Measurements from ENCODE around the gene KDSR.

DNA sequence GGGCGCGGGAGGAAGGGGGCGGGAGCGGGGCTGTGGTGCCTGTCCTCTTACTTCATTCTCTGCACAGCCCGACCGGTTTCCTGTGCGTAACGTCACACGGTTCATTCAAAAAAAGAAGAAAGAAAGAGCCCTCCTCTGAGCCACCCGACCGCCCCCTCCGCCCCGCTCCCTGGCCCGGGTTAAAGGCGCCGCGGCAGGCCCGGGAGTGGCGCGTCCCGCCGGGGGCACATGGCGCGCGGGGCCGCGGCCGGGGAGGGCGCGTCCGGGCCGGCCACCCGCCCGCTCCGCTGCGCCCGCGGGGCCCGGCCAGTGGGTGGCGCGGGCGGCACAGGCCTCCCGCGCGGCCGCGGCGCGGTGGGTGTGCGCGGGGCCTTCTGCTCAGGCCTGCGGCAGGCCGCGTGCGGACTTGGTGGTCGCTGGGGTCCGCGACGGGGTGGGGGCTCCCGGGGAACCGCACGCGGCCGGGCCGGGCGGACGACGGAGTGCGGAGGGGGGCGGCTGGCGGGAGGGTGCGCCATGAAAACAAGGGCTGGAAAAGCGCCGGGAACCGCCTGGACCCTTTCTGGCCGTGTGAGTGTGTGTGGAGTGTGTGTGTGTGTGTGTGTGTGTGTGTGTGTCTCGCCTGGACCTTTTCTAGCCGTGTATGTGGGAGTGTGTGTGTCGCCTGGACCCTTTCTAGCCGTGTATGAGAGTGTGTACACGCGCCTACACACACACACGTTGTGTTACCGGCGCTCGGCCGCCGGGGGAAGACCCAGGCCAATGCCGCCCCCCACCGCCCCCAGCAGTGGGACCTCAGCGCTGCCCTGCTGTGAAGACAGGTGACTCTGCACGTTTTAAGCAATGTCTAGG lies 46.7 kb downstream of the KDSR start:
- TF ChIP-seq SP1 (IDR thresholded peaks at IDR 0.05) (no peak), NFRKB (IDR thresholded peaks at IDR 0.05) (no peak), FOXA1 (IDR thresholded peaks at IDR 0.05) (no peak), LEF1 (IDR thresholded peaks at IDR 0.05; ENCODE audit: borderline replicate concordance) (no peak), ELF4 (IDR thresholded peaks at IDR 0.05) (no peak), CTBP1 (IDR thresholded peaks at IDR 0.05; ENCODE audit: borderline replicate concordance) (no peak), TARDBP (IDR thresholded peaks at IDR 0.05) (no peak), FOXK2 (IDR thresholded peaks at IDR 0.05) (no peak), ARNT (IDR thresholded peaks at IDR 0.05) (no peak)

All from HEK293T (cell line).